Peyer's patch (tissue), 4 donors: Measurements from ENCODE around the gene BMF. TPM values are rescaled to one million over a fixed set of nuclear protein-coding genes. Genes with fewer than 3 reads are reported as not detected.
A peak's percentile ranks its signal among the peaks of the same experiment; 100 is the strongest.

Source experiments
- DNase-seq, 3 donors: peaks; one replicate each; pipeline ENCODE4 v3.0.0-alpha.2; 2017 to 2019
- H3K27ac ChIP-seq, 4 donors: fragments of 200-600 bp; sonication (generic); one replicate each; pipeline ENCODE4 v1.5.1; 2016 to 2019
- H3K27me3 ChIP-seq, 2 donors: fragments of 200-600 bp; sonication (generic); one replicate each; pipeline ENCODE4 v1.5.1; 2019
- H3K36me3 ChIP-seq, 3 donors: fragments of 200-600 bp; sonication (generic); one replicate each; pipeline ENCODE4 v1.5.1; 2016 to 2019
- H3K4me1 ChIP-seq, 4 donors: fragments of 200-600 bp; sonication (generic); one replicate each; pipeline ENCODE4 v1.5.1; 2016 to 2019
- H3K4me3 ChIP-seq, 4 donors: fragments of 200-600 bp; sonication (generic); 1 replicate in 3 of 4; 2 replicates in 1 of 4; pipeline ENCODE4 v1.5.1; 2016 to 2019; ENCODE audit warnings: mild to moderate bottlenecking in 1 of 4
- H3K9me3 ChIP-seq, 4 donors: fragments of 200-600 bp; sonication (generic); one replicate each; pipeline ENCODE4 v1.5.1; 2016 to 2019; ENCODE audit warnings: mild to moderate bottlenecking in 1 of 4
- CTCF ChIP-seq, 6 experiments: fragments of 450-650 bp in 4 of 6; fragments of 200-600 bp in 2 of 6; sonication (generic) in 1 of 6; IDR thresholded peaks; one replicate each; pipeline ENCODE4 v1.5.1; 2017 to 2019; ENCODE audit warnings: antibody characterized with exemption in 6 of 6, mild to moderate bottlenecking in 3 of 6, moderate library complexity in 1 of 6
- POLR2A ChIP-seq, 2 donors: fragments of 450-650 bp; IDR thresholded peaks; one replicate each; pipeline ENCODE4 v1.5.1; 2017; ENCODE audit warnings: antibody characterized with exemption in 2 of 2, mild to moderate bottlenecking in 2 of 2, moderate library complexity in 2 of 2
- total RNA-seq, 4 donors: library from RNA; depleted of rRNA; stranded (reverse); fragments of >200 nt; gene quantifications; one replicate each; pipeline ENCODE4 v1.1.0, GENCODE V29; 2016

BMF gene
- total RNA-seq, 4 donors from 2014 or later, result 13.5 to 98.2 (median 26.1) TPM

DNA sequence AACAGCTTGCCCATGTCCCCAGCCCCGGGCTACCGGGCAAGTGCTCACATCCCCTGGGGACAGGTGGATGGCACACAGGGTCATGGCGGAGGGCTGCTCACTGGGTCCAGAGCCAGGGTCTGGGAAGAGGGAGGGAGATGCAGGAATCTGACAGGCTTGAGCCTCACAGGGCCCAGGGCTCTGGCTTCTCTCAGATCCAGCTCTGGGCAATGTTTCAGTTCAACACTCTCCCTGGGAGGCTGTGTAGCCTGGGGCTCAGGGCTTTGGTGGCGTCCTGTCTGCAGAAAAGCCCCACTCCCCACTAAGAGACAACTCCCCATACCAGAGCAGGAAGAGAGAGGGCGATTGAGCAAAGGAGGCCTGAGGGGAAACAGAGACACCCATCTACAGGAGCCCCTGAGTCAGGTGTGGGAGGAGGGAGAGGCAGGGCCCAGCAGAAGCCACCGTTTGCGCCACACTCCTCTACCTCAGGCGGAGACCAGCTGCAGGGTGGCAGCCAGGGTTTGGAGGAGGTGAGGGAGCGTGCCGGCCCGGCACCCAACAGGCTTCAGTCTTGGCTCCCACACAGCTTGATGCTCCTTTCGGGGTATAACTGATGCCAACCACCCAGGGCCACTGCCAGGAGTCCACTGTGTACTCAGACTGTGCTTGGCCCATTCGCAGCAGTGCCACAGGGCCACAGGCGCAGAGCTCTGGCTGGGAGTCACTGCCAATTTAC, 52.9 kb downstream of the BMF start:
- Histone ChIP-seq H3K27ac (peak overlapping the region; percentile 46 to 85 (median 56)), H3K36me3 (no peaks in the 10 kb centered on the region), H3K27me3 (no peaks in the 10 kb centered on the region), H3K4me3 (no peak overlapping the region), H3K4me1 (peaks cover 3 to 47% (median 35%) of the 10 kb centered on the region in 4 donors), H3K9me3 (no peaks in the 10 kb centered on the region)
- TF ChIP-seq CTCF (IDR thresholded peaks at IDR 0.05), result no peak
- TF ChIP-seq POLR2A (IDR thresholded peaks at IDR 0.05), result no peak
- DNase-seq, result peak in 1 of 3 donors; percentile 19

- Histone ChIP-seq H3K27ac (peak overlapping the region; percentile 46 to 85 (median 56)), H3K4me3 (no peak overlapping the region), H3K36me3 (no peaks in the 10 kb centered on the region), H3K9me3 (no peaks in the 10 kb centered on the region), H3K4me1 (peaks cover 3 to 47% (median 36%) of the 10 kb centered on the region in 4 donors), H3K27me3 (no peaks in the 10 kb centered on the region)
- TF ChIP-seq POLR2A (IDR thresholded peaks at IDR 0.05), result no peak
- TF ChIP-seq CTCF (IDR thresholded peaks at IDR 0.05), result no peak
- peak; percentile 61 to 84 (median 83) for DNase-seq
Measured at GRCh38 chr15:40054855-40055575, 53.7 kb downstream of the BMF start.

DNA sequence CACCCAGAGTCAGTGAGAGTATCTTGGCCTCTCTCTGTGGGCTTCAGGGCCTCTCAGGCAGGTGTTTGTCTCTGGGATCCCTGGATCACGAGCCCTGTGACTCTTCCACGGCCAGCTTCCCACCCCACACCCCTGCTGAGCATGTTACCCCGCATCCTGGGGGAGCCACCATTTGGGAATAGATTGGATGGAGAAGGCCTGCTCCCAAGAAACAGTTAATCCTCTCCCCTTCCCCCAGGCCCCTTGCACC, 54.1 kb downstream of the BMF start:
- Histone ChIP-seq H3K4me3 (no peak overlapping the region), H3K9me3 (no peaks in the 10 kb centered on the region), H3K27me3 (no peaks in the 10 kb centered on the region), H3K36me3 (no peaks in the 10 kb centered on the region), H3K4me1 (peaks cover 3 to 47% (median 39%) of the 10 kb centered on the region in 4 donors), H3K27ac (peak overlapping the region in 3 of 4 donors; percentile 61 to 92 (median 85))
- TF ChIP-seq CTCF (IDR thresholded peaks at IDR 0.05), result no peak
- no peak for TF ChIP-seq POLR2A (IDR thresholded peaks at IDR 0.05)
- no peak for DNase-seq

DNA sequence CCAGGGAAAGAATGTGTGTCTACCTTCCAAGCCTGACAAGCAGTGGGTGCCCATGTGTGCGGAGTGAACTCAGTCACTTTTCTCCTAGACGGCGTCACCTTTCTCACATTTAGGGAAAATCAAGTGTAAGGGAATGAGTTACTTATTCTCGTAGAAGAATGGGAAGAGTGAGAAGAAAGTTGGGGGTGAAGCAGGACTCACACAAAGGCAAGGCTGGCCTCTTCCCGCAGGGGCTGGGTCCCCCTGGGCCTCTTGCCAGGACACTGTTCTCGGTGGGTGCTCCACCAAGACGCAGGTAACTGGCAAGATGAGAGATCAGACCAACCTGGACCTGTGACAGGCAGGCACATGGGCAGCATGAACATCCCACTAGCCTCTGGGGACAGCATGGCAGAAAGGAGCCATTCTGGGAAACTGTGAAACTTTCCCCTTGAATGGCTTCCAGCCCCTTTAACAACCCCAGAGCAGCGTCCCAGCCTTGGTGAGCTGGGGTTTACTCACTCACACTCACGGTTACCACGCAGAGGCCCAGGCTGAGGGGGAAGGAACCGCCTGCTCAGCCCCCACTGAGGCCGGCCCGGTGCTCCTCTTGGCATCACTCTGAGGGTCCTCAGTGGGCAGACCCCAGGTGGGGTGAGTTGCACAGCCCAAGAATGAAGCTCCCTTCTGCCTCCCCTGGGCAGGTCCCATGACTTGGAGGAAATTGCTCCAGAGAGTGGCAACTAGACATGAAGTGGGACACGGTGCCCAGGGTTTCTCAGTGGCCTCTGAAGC, 54.7 kb downstream of the BMF start:
- Histone ChIP-seq H3K4me3 (no peak overlapping the region), H3K9me3 (no peaks in the 10 kb centered on the region), H3K27ac (peak overlapping the region in 3 of 4 donors; percentile 61 to 92 (median 85)), H3K36me3 (no peaks in the 10 kb centered on the region), H3K4me1 (peaks cover 3 to 49% (median 43%) of the 10 kb centered on the region in 4 donors), H3K27me3 (no peaks in the 10 kb centered on the region)
- peak in 2 of 3 donors; percentile 57 to 58 for DNase-seq
- TF ChIP-seq POLR2A (IDR thresholded peaks at IDR 0.05) (no peak), CTCF (IDR thresholded peaks at IDR 0.05) (no peak)

- Histone ChIP-seq H3K27me3 (no peaks in the 10 kb centered on the region), H3K4me1 (peaks cover 3 to 54% (median 49%) of the 10 kb centered on the region in 4 donors), H3K9me3 (no peaks in the 10 kb centered on the region), H3K27ac (peak overlapping the region; percentile 61 to 92 (median 82)), H3K4me3 (no peak overlapping the region), H3K36me3 (no peaks in the 10 kb centered on the region)
- TF ChIP-seq POLR2A (IDR thresholded peaks at IDR 0.05) (no peak), CTCF (IDR thresholded peaks at IDR 0.05) (peak in 1 of 6 experiments; percentile 14)
- DNase-seq, result peak in 1 of 3 donors; percentile 14
Measured at GRCh38 chr15:40053079-40053830, 55.4 kb downstream of the BMF start.
